HL-60 (cell line): ENCODE measurements around the gene HAGHL.
A peak's percentile ranks its signal among the peaks of the same experiment; 100 is the strongest.
"Not testable (repeated sequence)": the region's sequence is repeated elsewhere in the genome, so short reads cannot be mapped to it uniquely, and the experiment has no call there.

ENCODE experiments used
- DNase-seq, 2 experiments: peaks; one replicate each; pipeline ENCODE4 v3.0.0-alpha.2; 2010 to 2020; ENCODE audit warnings: low read depth in 1 of 2, low spot score in 1 of 2
- H3K27ac ChIP-seq: fragments of 250-450 bp; sonication (Bioruptor Pico); replicated peaks from 2 replicates; pipeline ENCODE4 v1.5.1; 2020; ENCODE audit warnings: mild to moderate bottlenecking, moderate library complexity
- H3K27me3 ChIP-seq: fragments of 250-450 bp; sonication (Bioruptor Pico); 2 replicates; pipeline ENCODE4 v1.5.1; 2021; ENCODE audit warnings: mild to moderate bottlenecking, moderate library complexity; ENCODE audit not compliant: insufficient read depth, poor library complexity, severe bottlenecking
- H3K4me3 ChIP-seq: replicated peaks from 2 replicates; pipeline ENCODE4 v1.5.1; 2011; ENCODE audit warnings: mild to moderate bottlenecking, control low read depth, low read length; ENCODE audit not compliant: insufficient read depth
- GABPA ChIP-seq: IDR thresholded peaks from 2 replicates; pipeline ENCODE4 v1.6.1; 2012; ENCODE audit warnings: low read depth
- POLR2AphosphoS5 ChIP-seq: IDR thresholded peaks from 2 replicates; pipeline ENCODE4 v1.6.1; 2012; ENCODE audit warnings: low read depth
- SPI1 ChIP-seq: IDR thresholded peaks from 2 replicates; pipeline ENCODE4 v1.6.1; 2012; ENCODE audit warnings: low read depth, mild to moderate bottlenecking, borderline replicate concordance
- TF ChIP-seq, protein P1 (sequence below): IDR thresholded peaks from one replicate; pipeline ENCODE4 v1.5.1; 2011; ENCODE audit warnings: low read length, control low read depth, inconsistent platforms; ENCODE audit not compliant: insufficient read depth
- TF ChIP-seq, protein P2 (sequence below): IDR thresholded peaks from 2 replicates; pipeline ENCODE4 v1.6.1; 2012; ENCODE audit warnings: low read depth; ENCODE audit not compliant: insufficient replicate concordance

Gene HAGHL

DNA sequence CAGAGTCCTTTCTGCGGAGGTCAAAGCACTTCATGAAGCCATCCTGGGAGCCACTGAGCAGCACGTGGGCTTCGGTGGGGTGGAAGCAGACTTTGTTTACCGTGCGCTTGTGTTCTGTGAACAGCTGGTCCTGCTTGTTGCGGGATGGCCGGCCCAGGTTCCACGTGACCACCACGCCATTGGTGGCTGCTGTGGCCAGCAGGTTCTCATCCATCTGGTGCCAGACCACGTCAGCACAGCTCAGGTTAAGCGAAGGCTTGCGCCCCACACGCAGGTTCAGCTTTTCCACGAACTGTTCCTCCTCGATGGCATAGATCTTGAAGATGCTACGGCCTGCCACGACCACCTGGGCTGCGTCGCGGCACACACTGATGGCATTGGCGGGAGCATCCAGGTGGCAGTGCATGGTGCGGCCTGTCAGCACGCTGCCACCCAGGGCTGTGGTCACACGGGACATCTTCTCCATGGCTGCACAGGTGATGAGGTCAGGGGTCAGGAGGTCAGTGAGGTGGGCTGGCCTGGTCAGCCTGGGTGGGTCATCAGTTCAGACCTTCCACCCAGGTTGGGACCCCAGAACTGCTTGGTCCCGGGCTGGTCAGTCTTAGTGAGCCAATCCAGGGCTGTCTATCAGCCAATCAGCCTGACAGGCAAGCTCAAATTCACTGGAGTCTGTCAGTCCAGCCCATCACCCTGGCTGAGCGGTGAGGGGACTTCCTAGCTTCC is 37.6 kb upstream of the HAGHL start:
- no peak for DNase-seq
- TF ChIP-seq, protein P1, sequence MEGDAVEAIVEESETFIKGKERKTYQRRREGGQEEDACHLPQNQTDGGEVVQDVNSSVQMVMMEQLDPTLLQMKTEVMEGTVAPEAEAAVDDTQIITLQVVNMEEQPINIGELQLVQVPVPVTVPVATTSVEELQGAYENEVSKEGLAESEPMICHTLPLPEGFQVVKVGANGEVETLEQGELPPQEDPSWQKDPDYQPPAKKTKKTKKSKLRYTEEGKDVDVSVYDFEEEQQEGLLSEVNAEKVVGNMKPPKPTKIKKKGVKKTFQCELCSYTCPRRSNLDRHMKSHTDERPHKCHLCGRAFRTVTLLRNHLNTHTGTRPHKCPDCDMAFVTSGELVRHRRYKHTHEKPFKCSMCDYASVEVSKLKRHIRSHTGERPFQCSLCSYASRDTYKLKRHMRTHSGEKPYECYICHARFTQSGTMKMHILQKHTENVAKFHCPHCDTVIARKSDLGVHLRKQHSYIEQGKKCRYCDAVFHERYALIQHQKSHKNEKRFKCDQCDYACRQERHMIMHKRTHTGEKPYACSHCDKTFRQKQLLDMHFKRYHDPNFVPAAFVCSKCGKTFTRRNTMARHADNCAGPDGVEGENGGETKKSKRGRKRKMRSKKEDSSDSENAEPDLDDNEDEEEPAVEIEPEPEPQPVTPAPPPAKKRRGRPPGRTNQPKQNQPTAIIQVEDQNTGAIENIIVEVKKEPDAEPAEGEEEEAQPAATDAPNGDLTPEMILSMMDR: no peak
- no peak for TF ChIP-seq SPI1
- TF ChIP-seq POLR2AphosphoS5: no peak
- TF ChIP-seq, protein P2, sequence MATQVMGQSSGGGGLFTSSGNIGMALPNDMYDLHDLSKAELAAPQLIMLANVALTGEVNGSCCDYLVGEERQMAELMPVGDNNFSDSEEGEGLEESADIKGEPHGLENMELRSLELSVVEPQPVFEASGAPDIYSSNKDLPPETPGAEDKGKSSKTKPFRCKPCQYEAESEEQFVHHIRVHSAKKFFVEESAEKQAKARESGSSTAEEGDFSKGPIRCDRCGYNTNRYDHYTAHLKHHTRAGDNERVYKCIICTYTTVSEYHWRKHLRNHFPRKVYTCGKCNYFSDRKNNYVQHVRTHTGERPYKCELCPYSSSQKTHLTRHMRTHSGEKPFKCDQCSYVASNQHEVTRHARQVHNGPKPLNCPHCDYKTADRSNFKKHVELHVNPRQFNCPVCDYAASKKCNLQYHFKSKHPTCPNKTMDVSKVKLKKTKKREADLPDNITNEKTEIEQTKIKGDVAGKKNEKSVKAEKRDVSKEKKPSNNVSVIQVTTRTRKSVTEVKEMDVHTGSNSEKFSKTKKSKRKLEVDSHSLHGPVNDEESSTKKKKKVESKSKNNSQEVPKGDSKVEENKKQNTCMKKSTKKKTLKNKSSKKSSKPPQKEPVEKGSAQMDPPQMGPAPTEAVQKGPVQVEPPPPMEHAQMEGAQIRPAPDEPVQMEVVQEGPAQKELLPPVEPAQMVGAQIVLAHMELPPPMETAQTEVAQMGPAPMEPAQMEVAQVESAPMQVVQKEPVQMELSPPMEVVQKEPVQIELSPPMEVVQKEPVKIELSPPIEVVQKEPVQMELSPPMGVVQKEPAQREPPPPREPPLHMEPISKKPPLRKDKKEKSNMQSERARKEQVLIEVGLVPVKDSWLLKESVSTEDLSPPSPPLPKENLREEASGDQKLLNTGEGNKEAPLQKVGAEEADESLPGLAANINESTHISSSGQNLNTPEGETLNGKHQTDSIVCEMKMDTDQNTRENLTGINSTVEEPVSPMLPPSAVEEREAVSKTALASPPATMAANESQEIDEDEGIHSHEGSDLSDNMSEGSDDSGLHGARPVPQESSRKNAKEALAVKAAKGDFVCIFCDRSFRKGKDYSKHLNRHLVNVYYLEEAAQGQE: no peak
- no peak for TF ChIP-seq GABPA
- H3K27me3 ChIP-seq: peaks cover 18% of the 10 kb centered on the region
- H3K4me3 ChIP-seq: peak overlapping the region; percentile 90
- peak overlapping the region; percentile 89 for H3K27ac ChIP-seq

DNA sequence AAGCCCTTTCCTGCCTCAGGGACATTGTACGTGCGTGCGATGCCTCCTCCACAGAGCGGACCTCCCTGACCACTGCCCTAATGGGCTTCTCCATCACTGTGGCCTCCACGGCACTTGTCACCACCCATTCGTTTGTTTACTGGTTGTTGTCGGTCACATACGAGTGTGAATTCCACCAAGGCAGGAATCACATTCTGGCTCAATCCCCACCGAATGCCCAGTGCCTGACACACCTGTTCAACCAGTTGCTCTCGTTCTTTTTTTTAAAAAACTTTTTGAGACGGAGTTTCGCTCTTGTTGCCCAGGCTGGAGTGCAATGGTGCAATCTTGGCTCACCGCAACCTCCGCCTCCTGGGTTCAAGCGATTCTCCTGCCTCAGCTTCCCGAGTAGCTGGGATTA is 35.7 kb upstream of the HAGHL start:
- not testable (repeated sequence) for DNase-seq, H3K27ac ChIP-seq, H3K4me3 ChIP-seq
- H3K27me3 ChIP-seq: peaks cover 34% of the 10 kb centered on the region

DNA sequence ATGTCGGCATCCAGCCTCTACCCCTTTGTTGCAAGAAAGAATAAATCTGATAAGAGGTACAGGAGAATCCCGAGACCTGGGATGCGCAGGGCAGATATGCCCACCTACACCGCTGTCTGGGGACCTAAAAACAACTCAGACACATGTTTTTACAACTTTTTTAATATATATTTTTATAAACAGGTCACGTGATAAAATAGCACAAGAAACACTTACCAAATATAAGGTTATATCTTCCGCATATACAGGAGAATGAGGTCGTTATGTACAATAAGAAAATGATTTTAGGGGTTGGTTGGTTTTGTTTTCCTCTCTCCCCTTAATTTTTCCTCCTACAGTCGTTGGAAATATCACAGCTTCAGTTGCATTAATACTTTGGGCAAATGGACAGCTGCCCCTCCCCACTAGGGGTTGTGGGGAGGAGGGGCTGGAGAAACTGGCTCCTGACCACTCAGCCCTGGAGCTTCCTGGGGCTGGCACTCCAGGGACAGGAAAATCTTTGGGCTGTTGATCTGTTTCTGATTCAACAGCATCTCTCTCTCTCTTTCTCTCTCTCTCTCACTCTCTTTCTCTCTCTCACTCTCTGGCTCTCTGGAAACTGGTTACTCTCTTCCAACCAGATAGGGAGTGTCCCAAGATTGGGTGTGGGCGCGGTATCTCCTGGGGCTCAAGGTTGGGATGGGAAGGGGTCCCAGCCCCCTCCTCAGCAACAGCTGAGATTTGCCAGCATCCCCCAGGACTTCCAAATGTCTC is 34.4 kb upstream of the HAGHL start:
- no peak overlapping the region for H3K4me3 ChIP-seq
- no peak for TF ChIP-seq POLR2AphosphoS5
- no peak for TF ChIP-seq SPI1
- TF ChIP-seq, protein P2: no peak
- no peak for TF ChIP-seq GABPA
- TF ChIP-seq, protein P1: no peak
- H3K27me3 ChIP-seq: peaks cover 36% of the 10 kb centered on the region
- no peak overlapping the region for H3K27ac ChIP-seq
- no peak for DNase-seq

DNA sequence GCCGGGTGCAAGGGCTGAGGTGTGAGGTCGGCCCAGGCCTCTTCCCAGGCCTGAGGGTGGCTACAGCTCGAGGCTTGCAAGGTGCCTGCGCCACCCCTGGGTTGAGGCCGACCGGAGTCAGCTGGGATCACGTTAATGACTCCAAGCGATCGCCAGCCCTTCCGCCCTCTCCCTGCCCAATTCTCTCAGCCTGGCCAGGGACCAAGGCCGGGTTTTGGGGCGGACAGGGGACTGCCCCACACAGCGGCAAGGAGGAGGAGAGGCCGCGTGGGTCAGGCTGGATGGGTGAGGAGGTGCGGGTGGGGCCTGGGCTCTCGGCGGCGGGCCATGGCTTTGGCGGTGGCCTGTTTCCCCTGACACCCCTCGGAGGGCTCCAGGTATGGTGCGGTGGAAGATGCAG is 33.5 kb upstream of the HAGHL start:
- H3K4me3 ChIP-seq: no peak overlapping the region
- H3K27me3 ChIP-seq: peaks cover 36% of the 10 kb centered on the region
- TF ChIP-seq, protein P2: no peak
- TF ChIP-seq POLR2AphosphoS5: peak; percentile 26
- H3K27ac ChIP-seq: no peak overlapping the region
- DNase-seq: no peak
